H1 (cell line): ENCODE measurements around the gene RER1. TPM values are rescaled to one million over a fixed set of nuclear protein-coding genes. Genes with fewer than 3 reads are reported as not detected.

Experiments
- CTCF ChIA-PET: fragments of 300-600 bp; sonication (Branson Sonifier 250); formaldehyde crosslinking; loops from one replicate; lab custom pipeline; 2021; ENCODE audit not compliant: partially characterized antibody; lab: Charles Lee
- POLR2A ChIA-PET: fragments of 300-600 bp; sonication (Branson Sonifier 250); formaldehyde crosslinking; loops from one replicate; lab custom pipeline; 2021; ENCODE audit warnings: inconsistent platforms; ENCODE audit not compliant: partially characterized antibody; lab: Charles Lee
- DNase-seq, 2 experiments: peaks; one replicate each; pipeline versions ENCODE4 v3.0.0 to v3.0.0-alpha.2; 2010 to 2022; ENCODE audit warnings: low spot score in 2 of 2, low read depth in 1 of 2, mixed read lengths in 1 of 2
- FAIRE-seq: peaks from 2 replicates; lab custom pipeline; 2011; peaks lifted over from hg19 to GRCh38; lab: Jason Lieb, UNC
- H2AFZ ChIP-seq: 2 replicates; pipeline ENCODE4 v1.8.1; 2012; ENCODE audit warnings: low read length, inconsistent platforms
- H2AK5ac ChIP-seq: 2 replicates; pipeline ENCODE4 v1.6.1; 2013; ENCODE audit warnings: low read depth, low read length
- H2BK120ac ChIP-seq: replicated peaks from 2 replicates; pipeline ENCODE3; 2013; ENCODE audit warnings: low read depth, low read length, inconsistent platforms
- H2BK12ac ChIP-seq: 2 replicates; pipeline ENCODE4 v1.6.1; 2013; ENCODE audit warnings: low read depth, low read length
- H2BK15ac ChIP-seq: 2 replicates; pipeline ENCODE4 v1.6.1; 2013; ENCODE audit warnings: low read length
- H2BK20ac ChIP-seq: 2 replicates; pipeline ENCODE4 v1.6.1; 2013; ENCODE audit warnings: low read length
- H2BK5ac ChIP-seq: 2 replicates; pipeline ENCODE4 v1.6.1; 2013; ENCODE audit warnings: low read depth, low read length
- H3K14ac ChIP-seq: 2 replicates; pipeline ENCODE4 v1.6.1; 2013; ENCODE audit warnings: inconsistent platforms; ENCODE audit not compliant: insufficient read length
- H3K18ac ChIP-seq: 2 replicates; pipeline ENCODE4 v1.6.1; 2013; ENCODE audit warnings: low read length; ENCODE audit errors: extremely low read depth
- H3K23ac ChIP-seq: 2 replicates; pipeline ENCODE4 v1.6.1; 2013; ENCODE audit warnings: inconsistent platforms; ENCODE audit not compliant: insufficient read length
- H3K23me2 ChIP-seq: 2 replicates; pipeline ENCODE4 v1.6.1; 2013; ENCODE audit warnings: low read depth, low read length
- H3K27ac ChIP-seq: 2 replicates; pipeline ENCODE4 v1.6.1; 2011; ENCODE audit warnings: low read depth, low read length, inconsistent platforms
- H3K27me3 ChIP-seq, 4 experiments: replicated peaks in 1 of 4; 1 replicate in 1 of 4; 2 replicates in 3 of 4; pipeline versions ENCODE4 v1.6.1 to v1.8.1; 2011 to 2013; ENCODE audit warnings: low read length in 3 of 4, mild to moderate bottlenecking in 3 of 4, inconsistent platforms in 2 of 4, mixed read lengths in 2 of 4, moderate library complexity in 1 of 4; ENCODE audit not compliant: control insufficient read depth in 3 of 4, insufficient read depth in 3 of 4; ENCODE audit errors: extremely low read depth in 1 of 4
- H3K36me3 ChIP-seq, 4 experiments: 2 replicates each; pipeline versions ENCODE4 v1.6.1 to v1.8.1; 2011 to 2013; ENCODE audit warnings: mild to moderate bottlenecking in 4 of 4, low read length in 3 of 4, moderate library complexity in 2 of 4, control low read depth in 1 of 4, inconsistent platforms in 1 of 4; ENCODE audit not compliant: insufficient read depth in 4 of 4, control insufficient read depth in 2 of 4
- H3K4ac ChIP-seq: replicated peaks from 2 replicates; pipeline ENCODE3; 2013; ENCODE audit warnings: low read length, low read depth, mixed read lengths, inconsistent platforms; ENCODE audit not compliant: insufficient read length
- H3K4me1 ChIP-seq, 4 experiments: replicated peaks in 1 of 4; 1 replicate in 1 of 4; 2 replicates in 3 of 4; pipeline versions ENCODE4 v1.6.1 to v1.8.1; 2011 to 2013; ENCODE audit warnings: low read length in 3 of 4, inconsistent platforms in 2 of 4, mixed read lengths in 1 of 4; ENCODE audit not compliant: insufficient read depth in 4 of 4, control insufficient read depth in 3 of 4
- H3K4me2 ChIP-seq, 2 experiments: 2 replicates each; pipeline versions ENCODE4 v1.6.1 to v1.8.1; 2011 to 2013; ENCODE audit warnings: low read depth in 2 of 2, low read length in 2 of 2, control low read depth in 1 of 2, inconsistent platforms in 1 of 2, mild to moderate bottlenecking in 1 of 2; ENCODE audit not compliant: insufficient read depth in 1 of 2
- H3K4me3 ChIP-seq, 4 experiments: fragments of 200-600, 300-600 bp in 1 of 4; sonication (generic), shearing (Covaris generic), sonication (Bioruptor Twin) in 1 of 4; 2 replicates each; pipeline versions ENCODE4 v1.5.1 to v1.8.1; 2011 to 2016; ENCODE audit warnings: low read length in 4 of 4, low read depth in 3 of 4, control low read depth in 2 of 4, inconsistent platforms in 2 of 4, mild to moderate bottlenecking in 2 of 4, mixed read lengths in 1 of 4, moderate library complexity in 1 of 4; ENCODE audit not compliant: insufficient read depth in 2 of 4; ENCODE audit errors: extremely low read depth in 1 of 4
- H3K56ac ChIP-seq: replicated peaks from 2 replicates; pipeline ENCODE3; 2013; ENCODE audit warnings: low read depth, mild to moderate bottlenecking, mixed read lengths, low read length, inconsistent platforms; ENCODE audit not compliant: insufficient read length
- H3K79me1 ChIP-seq: 2 replicates; pipeline ENCODE4 v1.6.1; 2013; ENCODE audit warnings: low read depth, low read length, control low read depth
- H3K79me2 ChIP-seq, 2 experiments: 2 replicates each; pipeline versions ENCODE4 v1.6.1 to v1.8.1; 2012 to 2013; ENCODE audit warnings: low read length in 2 of 2, mild to moderate bottlenecking in 2 of 2, inconsistent platforms in 1 of 2; ENCODE audit not compliant: insufficient read depth in 2 of 2, control insufficient read depth in 1 of 2
- H3K9ac ChIP-seq, 4 experiments: replicated peaks in 1 of 4; 1 replicate in 1 of 4; 2 replicates in 3 of 4; pipeline versions ENCODE4 v1.6.1 to v1.8.1; 2011 to 2013; ENCODE audit warnings: low read depth in 3 of 4, low read length in 3 of 4, control low read depth in 2 of 4, mild to moderate bottlenecking in 2 of 4, moderate library complexity in 2 of 4, inconsistent platforms in 1 of 4; ENCODE audit errors: extremely low read depth in 1 of 4
- H3K9me3 ChIP-seq, 2 experiments: 2 replicates each; pipeline versions ENCODE4 v1.6.1 to v1.8.1; 2012 to 2013; ENCODE audit warnings: mild to moderate bottlenecking in 2 of 2, moderate library complexity in 2 of 2, control low read depth in 1 of 2, inconsistent platforms in 1 of 2, low read depth in 1 of 2, low read length in 1 of 2, mixed read lengths in 1 of 2; ENCODE audit not compliant: insufficient read depth in 2 of 2
- H4K20me1 ChIP-seq, 2 experiments: replicated peaks in 1 of 2; 2 replicates each; pipeline versions ENCODE3 to v1.8.1; 2011 to 2013; ENCODE audit warnings: inconsistent platforms in 2 of 2, low read length in 2 of 2, mild to moderate bottlenecking in 1 of 2; ENCODE audit not compliant: insufficient read depth in 2 of 2, control insufficient read depth in 1 of 2
- H4K5ac ChIP-seq: 2 replicates; pipeline ENCODE4 v1.6.1; 2013; ENCODE audit warnings: low read length, low read depth, mixed read lengths, inconsistent platforms; ENCODE audit not compliant: insufficient read length
- H4K8ac ChIP-seq: 2 replicates; pipeline ENCODE4 v1.8.0; 2013; ENCODE audit warnings: mild to moderate bottlenecking, moderate library complexity, low read length, inconsistent platforms; ENCODE audit not compliant: insufficient read depth; ENCODE audit errors: extremely low read depth
- H4K91ac ChIP-seq: replicated peaks from 2 replicates; pipeline ENCODE3; 2013; ENCODE audit warnings: low read length, mixed read lengths, inconsistent platforms; ENCODE audit not compliant: insufficient read length
- CEBPB ChIP-seq: IDR thresholded peaks from 2 replicates; pipeline ENCODE4 v1.6.1; 2012; ENCODE audit warnings: low read depth, low read length
- CTBP2 ChIP-seq: IDR thresholded peaks from 2 replicates; pipeline ENCODE4 v1.7.0; 2011; ENCODE audit warnings: borderline replicate concordance, mild to moderate bottlenecking, moderate library complexity, mixed read lengths, low read length; ENCODE audit not compliant: insufficient read depth, insufficient read length
- MAFK ChIP-seq: IDR thresholded peaks from 2 replicates; pipeline ENCODE4 v1.6.1; 2012; ENCODE audit warnings: low read depth, mild to moderate bottlenecking, improper control_type of control experiment, low read length
- NANOG ChIP-seq: IDR thresholded peaks from 2 replicates; pipeline ENCODE4 v1.6.1; 2011; ENCODE audit warnings: low read length, low read depth, mild to moderate bottlenecking, inconsistent platforms; ENCODE audit not compliant: insufficient read depth, poor library complexity, severe bottlenecking
- PHF8 ChIP-seq: fragments of 200-600 bp; sonication (generic); conservative IDR thresholded peaks from 2 replicates; pipeline ENCODE4 v1.7.1; 2012; ENCODE audit warnings: low read depth, mild to moderate bottlenecking, inconsistent platforms, low read length, moderate library complexity
- POLR2AphosphoS5 ChIP-seq: IDR thresholded peaks from 2 replicates; pipeline ENCODE4 v1.6.1; 2011; ENCODE audit warnings: low read depth, low read length
- RAD21 ChIP-seq, 2 experiments: IDR thresholded peaks in 1 of 2; conservative IDR thresholded peaks in 1 of 2; 2 replicates each; pipeline ENCODE4 v1.6.1; 2011; ENCODE audit warnings: low read depth in 2 of 2, low read length in 2 of 2, improper control_type of control experiment in 1 of 2, inconsistent platforms in 1 of 2, mild to moderate bottlenecking in 1 of 2, moderate library complexity in 1 of 2
- SIN3A ChIP-seq, 2 experiments: IDR thresholded peaks in 1 of 2; conservative IDR thresholded peaks in 1 of 2; 2 replicates each; pipeline ENCODE4 v1.6.1; 2011 to 2012; ENCODE audit warnings: low read length in 2 of 2, improper control_type of control experiment in 1 of 2, low read depth in 1 of 2, mild to moderate bottlenecking in 1 of 2
- TEAD4 ChIP-seq: IDR thresholded peaks from 2 replicates; pipeline ENCODE4 v1.6.1; 2012; ENCODE audit warnings: low read depth, low read length, inconsistent platforms, mixed read lengths
- ZNF274 ChIP-seq: IDR thresholded peaks from 2 replicates; pipeline ENCODE4 v1.7.0; 2012; ENCODE audit warnings: low read length, borderline replicate concordance; ENCODE audit errors: extremely low read depth
- WGBS, 2 experiments: shearing (Covaris generic) in 1 of 2; methylation state at CpG; one replicate each; pipeline versions ENCODE4 v1.1.6 to v1.1.7; 2013 to 2015; ENCODE audit warnings: low lambda C conversion rate in 2 of 2, mixed read lengths in 2 of 2, inconsistent platforms in 1 of 2, low coverage in 1 of 2, missing lambda C conversion rate in 1 of 2; ENCODE audit not compliant: insufficient replicate concordance in 2 of 2, insufficient coverage in 1 of 2, insufficient read length in 1 of 2; ENCODE audit errors: extremely low coverage in 1 of 2, missing lambda C conversion rate in 1 of 2; 5-methylcytosine and 5-hydroxymethylcytosine counted together
- polyA plus RNA-seq, 7 experiments: library from polyadenylated mRNA; depleted of rRNA in 3 of 7; stranded (reverse) in 5 of 7; unstranded in 2 of 7; fragments of >200 nt in 5 of 7; fragments of 200-250 nt in 2 of 7; gene quantifications; 1 replicate in 5 of 7; 2 replicates in 1 of 7; 4 replicates in 1 of 7; pipeline versions ENCODE4 v1.2.1 to v1.2.3, GENCODE V29; 2011 to 2013; ENCODE audit warnings: missing spikeins in 2 of 7, mixed read lengths in 2 of 7
- total RNA-seq: library from RNA; stranded (reverse); fragmentation: NEBNext Ultra II Directional; extraction: Animal tissue kit (Norgen Biotek cat#: 25700); gene quantifications from 2 replicates; pipeline ENCODE4 v1.2.1, GENCODE V29; 2021

Gene RER1
- total and polyA plus RNA-seq, 2 of the 8 experiments (the other 6 are each of a cell fraction or from before 2014, with no cell fraction given), result 102 to 134 TPM

- POLR2A ChIA-PET, result interaction anchor here (1.1 to 1.3 kb wide), 2 partner anchors 30 to 83 kb away, joined by 3 to 5 read pairs; partner anchors contain the start of genes PANK4 and PEX10
- no peak overlapping the region for H2AK5ac ChIP-seq
- no peak overlapping the region for H2BK20ac ChIP-seq
- 7% methylated on average over 50 of the region's 107 CpGs; no CpG with 5 or more reads in 1 of the 2 experiments for WGBS, 2 experiments
- H3K4ac ChIP-seq, result no peak overlapping the region
- DNase-seq (peak in 1 of 2 experiments; percentile 76), FAIRE-seq (no peak)
- H3K79me1 ChIP-seq, result no peaks in the 10 kb centered on the region
- peak overlapping the region in 2 of 4 experiments; percentile 10 to 51; a peak in 5 of 8 replicates for H3K4me3 ChIP-seq
- H3K9me3 ChIP-seq, result no peaks in the 10 kb centered on the region
- H3K9ac ChIP-seq, result no peak overlapping the region
- H3K23ac ChIP-seq, result no peak overlapping the region
- H2AFZ ChIP-seq, result no peak overlapping the region
- H3K18ac ChIP-seq, result no peak overlapping the region
- peaks cover 0 to 3% of the 10 kb centered on the region in 2 experiments for H4K20me1 ChIP-seq
- peaks cover 18 to 34% (median 30%) of the 10 kb centered on the region in 4 experiments for H3K27me3 ChIP-seq
- H2BK120ac ChIP-seq, result no peak overlapping the region
- H2BK15ac ChIP-seq, result no peak overlapping the region; the same call in 1 of the 2 replicates
- H2BK12ac ChIP-seq, result no peak overlapping the region
- H3K27ac ChIP-seq, result no peak overlapping the region
- no peak overlapping the region for H3K14ac ChIP-seq
- no peak overlapping the region for H4K91ac ChIP-seq
- no peak overlapping the region for H3K56ac ChIP-seq
- peak overlapping the region; percentile 1 to 61; a peak in 3 of 4 replicates for H3K4me2 ChIP-seq
- H3K79me2 ChIP-seq, result no peaks in the 10 kb centered on the region
- CTCF ChIA-PET, result interaction anchor here (0.6 to 2.5 kb wide), 15 partner anchors 9 to 981 kb away, joined by 3 to 11 read pairs (median 4); partner anchors contain the start of gene FAAP20
- H3K23me2 ChIP-seq, result no peaks in the 10 kb centered on the region; the same call in 1 of the 2 replicates
- no peaks in the 10 kb centered on the region for H3K36me3 ChIP-seq
- H4K5ac ChIP-seq, result no peak overlapping the region
- H4K8ac ChIP-seq, result peak overlapping the region; percentile 89; the same call in 1 of the 2 replicates
- H2BK5ac ChIP-seq, result no peak overlapping the region
- peaks cover 0 to 18% (median 10%) of the 10 kb centered on the region in 4 experiments; a peak in 4 of 7 replicates for H3K4me1 ChIP-seq
- TF ChIP-seq MAFK (no peak), TEAD4 (no peak), CTBP2 (peak; percentile 8), POLR2AphosphoS5 (no peak), CEBPB (no peak), NANOG (no peak), SIN3A (conservative IDR thresholded peaks at IDR 0.05 in 1 of 2, IDR thresholded peaks at IDR 0.05 in 1 of 2; ENCODE audit: low read depth in 1 of 2, low read length in 2 of 2) (no peak), PHF8 (no peak), RAD21 (IDR thresholded peaks at IDR 0.05 in 1 of 2, conservative IDR thresholded peaks at IDR 0.05 in 1 of 2; ENCODE audit: low read depth in 2 of 2, low read length in 2 of 2) (peak; percentile 51 to 71), ZNF274 (no peak)
Measured at GRCh38 chr1:2443277-2444137, 51.9 kb downstream of the RER1 start.
